Endothelial cell of umbilical vein (primary cell): Measurements from ENCODE around the gene CAPS. TPM values are rescaled to one million over a fixed set of nuclear protein-coding genes. Genes with fewer than 3 reads are reported as not detected.

Experiments
- BruUV-seq: library from RNA; stranded (reverse); fragments of 400-500 nt; replicated peaks from 2 replicates; lab custom pipeline; 2021; lab: Mats Ljungman, UMichigan
- CTCF ChIA-PET: fragments of 300-600, 350-600 bp; sonication (Branson Sonifier 250); formaldehyde crosslinking; loops from one replicate; lab custom pipeline; 2021; ENCODE audit warnings: antibody characterized with exemption, inconsistent platforms; lab: Charles Lee
- POLR2A ChIA-PET: fragments of 300-600, 350-600 bp; sonication (Branson Sonifier 250); formaldehyde crosslinking; loops from one replicate; lab custom pipeline; 2021; ENCODE audit warnings: antibody characterized with exemption, inconsistent platforms; lab: Charles Lee
- DNase-seq: peaks from one replicate; pipeline ENCODE4 v3.0.0-alpha.2; 2011; ENCODE audit warnings: low read depth, low spot score
- FAIRE-seq: peaks from 2 replicates; lab custom pipeline; 2011; peaks lifted over from hg19 to GRCh38; lab: Jason Lieb, UNC
- H2AFZ ChIP-seq: 2 replicates; pipeline ENCODE4 v1.6.0; 2012; ENCODE audit warnings: low read depth, low read length, control low read depth, inconsistent platforms
- H3K27ac ChIP-seq: 2 replicates; pipeline ENCODE4 v1.5.1; 2011; ENCODE audit warnings: low read depth, mild to moderate bottlenecking, control low read depth, low read length, moderate library complexity; ENCODE audit not compliant: insufficient read depth
- H3K27me3 ChIP-seq, 2 experiments: 2 replicates each; pipeline versions ENCODE4 v1.6.0 to v1.6.1; 2011; ENCODE audit warnings: low read length in 2 of 2, mixed read lengths in 1 of 2; ENCODE audit not compliant: control insufficient read depth in 2 of 2, insufficient read depth in 2 of 2
- H3K36me3 ChIP-seq, 2 experiments: 2 replicates in 1 of 2; 3 replicates in 1 of 2; pipeline ENCODE4 v1.5.1; 2011; ENCODE audit warnings: low read length in 2 of 2, mild to moderate bottlenecking in 1 of 2, moderate library complexity in 1 of 2; ENCODE audit not compliant: control insufficient read depth in 2 of 2, insufficient read depth in 2 of 2; ENCODE audit errors: extremely low read depth in 1 of 2
- H3K4me1 ChIP-seq: 3 replicates; pipeline ENCODE4 v1.5.1; 2011; ENCODE audit warnings: mild to moderate bottlenecking, low read length; ENCODE audit not compliant: control insufficient read depth, insufficient read depth; ENCODE audit errors: extremely low read depth
- H3K4me2 ChIP-seq: 2 replicates; pipeline ENCODE4 v1.6.1; 2011; ENCODE audit warnings: low read length, control low read depth, mixed read lengths; ENCODE audit not compliant: insufficient read depth
- H3K4me3 ChIP-seq, 3 experiments: fragments of 200-600 bp in 1 of 3; sonication (generic), shearing (Covaris generic) in 1 of 3; replicated peaks in 1 of 3; 2 replicates each; pipeline ENCODE4 v1.5.1; 2011 to 2016; ENCODE audit warnings: control low read depth in 3 of 3, low read length in 3 of 3, mild to moderate bottlenecking in 2 of 3, inconsistent platforms in 1 of 3, low read depth in 1 of 3, moderate library complexity in 1 of 3; ENCODE audit not compliant: insufficient read depth in 1 of 3
- H3K79me2 ChIP-seq: 2 replicates; pipeline ENCODE4 v1.6.0; 2012; ENCODE audit warnings: low read length, inconsistent platforms; ENCODE audit not compliant: control insufficient read depth, insufficient read depth
- H3K9ac ChIP-seq: replicated peaks from 2 replicates; pipeline ENCODE3; 2011; ENCODE audit warnings: low read length, control low read depth; ENCODE audit not compliant: insufficient read depth; ENCODE audit errors: extremely low read depth
- H3K9me1 ChIP-seq: replicated peaks from 3 replicates; pipeline ENCODE4 v1.6.0; 2011; ENCODE audit warnings: mild to moderate bottlenecking, low read length; ENCODE audit not compliant: control insufficient read depth, insufficient read depth; ENCODE audit errors: extremely low read depth
- H3K9me3 ChIP-seq: replicated peaks from 2 replicates; pipeline ENCODE4 v1.5.1; 2012; ENCODE audit warnings: low read length, inconsistent platforms; ENCODE audit not compliant: control insufficient read depth, insufficient read depth
- H4K20me1 ChIP-seq: replicated peaks from 2 replicates; pipeline ENCODE3; 2011; ENCODE audit warnings: mild to moderate bottlenecking, low read length; ENCODE audit not compliant: control insufficient read depth, insufficient read depth; ENCODE audit errors: extremely low read depth
- CTCF ChIP-seq, 2 donors: IDR thresholded peaks; 1 replicate in 1 of 2; 2 replicates in 1 of 2; pipeline ENCODE4 v1.5.1; 2011; ENCODE audit warnings: low read length in 2 of 2, mild to moderate bottlenecking in 2 of 2, moderate library complexity in 2 of 2, control low read depth in 1 of 2, inconsistent platforms in 1 of 2, low read depth in 1 of 2; ENCODE audit not compliant: insufficient read depth in 1 of 2; ENCODE audit errors: extremely low read depth in 1 of 2
- EZH2 ChIP-seq: IDR thresholded peaks from 2 replicates; pipeline ENCODE4 v1.6.1; 2012; ENCODE audit warnings: borderline replicate concordance, low read depth, mild to moderate bottlenecking, moderate library complexity, low read length, inconsistent platforms; ENCODE audit not compliant: severe bottlenecking
- FOS ChIP-seq: IDR thresholded peaks from 2 replicates; pipeline ENCODE4 v1.6.1; 2011; ENCODE audit warnings: mild to moderate bottlenecking, low read length, moderate library complexity, borderline replicate concordance; ENCODE audit not compliant: insufficient read depth
- GATA2 ChIP-seq: IDR thresholded peaks from 2 replicates; pipeline ENCODE4 v1.7.0; 2011; ENCODE audit warnings: low read depth, mild to moderate bottlenecking, moderate library complexity, mixed read lengths, low read length; ENCODE audit not compliant: insufficient read length, insufficient read depth
- JUN ChIP-seq: IDR thresholded peaks from 2 replicates; pipeline ENCODE4 v1.6.1; 2011; ENCODE audit warnings: borderline replicate concordance, low read depth; ENCODE audit not compliant: insufficient read length, insufficient read depth
- MYC ChIP-seq: IDR thresholded peaks from one replicate; pipeline ENCODE4 v1.6.1; 2011; ENCODE audit warnings: mild to moderate bottlenecking, low read depth, low read length
- POLR2A ChIP-seq: IDR thresholded peaks from 2 replicates; pipeline ENCODE4 v1.6.1; 2012; ENCODE audit warnings: low read depth, mild to moderate bottlenecking, control low read depth, low read length
- POLR2AphosphoS5 ChIP-seq: IDR thresholded peaks from 2 replicates; pipeline ENCODE4 v1.6.1; 2012; ENCODE audit warnings: low read depth, mild to moderate bottlenecking, control low read depth, low read length, moderate library complexity; ENCODE audit not compliant: insufficient read depth
- dilution Hi-C: fragments of 300-500 bp; cut with MboI; formaldehyde crosslinking; loops from one replicate; pipeline ENCODE4 v1.15.0; 2019; ENCODE audit warnings: low sequenced_read_pairs; ENCODE audit not compliant: extremely low pct_ligation_motif_present
- intact Hi-C: fragments of 100-400 bp; cut with micrococcal nuclease; formaldehyde crosslinking; loops from one replicate; pipeline ENCODE4 v1.10.0; 2022
- polyA plus RNA-seq, 4 experiments: library from polyadenylated mRNA; depleted of rRNA in 3 of 4; stranded (reverse) in 3 of 4; unstranded in 1 of 4; fragments of >200 nt; gene quantifications; 2 replicates each; pipeline versions ENCODE4 v1.2.1 to v1.2.3, GENCODE V29; 2011 to 2012; ENCODE audit warnings: missing spikeins in 1 of 4
- total RNA-seq: library from RNA; stranded (reverse); gene quantifications from 2 replicates; pipeline ENCODE4 v1.2.3, GENCODE V29; 2021
- TF ChIP-seq, protein P1 (sequence below): IDR thresholded peaks from 2 replicates; pipeline ENCODE4 v1.6.1; 2011; ENCODE audit not compliant: insufficient read depth, insufficient read length

Gene CAPS
- total and polyA plus RNA-seq, 2 donors (not counting 3 experiments of a cell fraction or from before 2014, with no cell fraction given), result 6.9 to 8.9 TPM

DNA sequence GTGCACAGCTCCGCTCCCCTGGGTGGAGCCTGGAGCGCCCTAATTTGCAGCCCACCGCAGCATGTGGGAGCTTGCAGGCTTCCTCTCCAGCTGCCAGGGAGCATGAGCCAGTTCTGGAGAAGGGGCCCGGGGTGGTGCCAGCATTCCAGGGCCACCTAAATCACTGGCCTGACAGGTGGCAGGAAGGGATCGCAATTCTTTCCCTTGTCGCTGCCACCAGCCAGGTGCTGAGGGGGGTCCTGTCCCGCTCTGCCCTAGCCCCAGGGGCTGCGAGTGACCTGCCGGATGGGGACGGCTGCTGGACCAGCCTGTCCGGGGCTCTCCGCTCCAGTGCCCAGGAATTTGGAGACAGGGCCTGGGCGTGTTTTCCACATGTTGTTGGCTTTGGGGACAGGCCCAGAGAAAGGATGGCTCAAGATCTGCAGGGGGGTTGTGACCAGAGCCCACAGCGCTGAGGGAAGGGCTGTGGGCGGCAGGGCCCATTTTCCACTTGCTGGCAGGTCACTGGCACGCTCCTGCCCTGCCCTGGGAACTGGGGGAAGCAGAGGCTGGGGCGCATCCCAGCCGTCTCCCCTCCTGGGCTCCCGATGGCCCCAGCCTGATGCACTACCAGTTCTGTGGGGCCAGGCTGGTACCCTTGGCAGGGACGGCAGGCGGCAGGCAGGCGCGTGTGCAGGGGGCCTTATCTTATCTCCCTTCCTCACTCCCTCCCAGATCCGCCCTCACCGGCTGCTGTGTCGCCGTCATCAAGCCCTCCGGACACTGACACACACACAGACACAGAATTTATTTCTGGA, 19.9 kb upstream of the CAPS start:
- DNase-seq (peak; percentile 51), FAIRE-seq (peak; percentile 82)
- CTCF ChIA-PET, result interaction anchor here (1.0 to 5.0 kb wide), 3 partner anchors 66 to 128 kb away, joined by 7 to 76 read pairs (median 7); partner anchors contain the start of gene NRTN
- Histone ChIP-seq H3K4me2 (no peak overlapping the region), H3K9me1 (no peaks in the 10 kb centered on the region), H3K9ac (no peak overlapping the region), H3K4me1 (peaks cover 19% of the 10 kb centered on the region), H3K27me3 (no peaks in the 10 kb centered on the region), H3K4me3 (no peak overlapping the region), H3K27ac (peak overlapping the region; percentile 20), H2AFZ (no peak overlapping the region), H4K20me1 (no peaks in the 10 kb centered on the region), H3K79me2 (peaks cover 5% of the 10 kb centered on the region), H3K9me3 (no peaks in the 10 kb centered on the region), H3K36me3 (peaks cover 0 to 12% of the 10 kb centered on the region in 2 experiments)
- POLR2A ChIA-PET, result no interaction called here
- no peak for TF ChIP-seq FOS
- TF ChIP-seq POLR2AphosphoS5, result peak; percentile 37
- TF ChIP-seq GATA2, result peak; percentile 85
- BruUV-seq, result no TSS peak
- intact Hi-C loops, result no loop called here
- dilution Hi-C loops, result no loop called here

GRCh38 chr19:5894704-5895349, 19.2 kb upstream of the CAPS start:
- no peak overlapping the region for H3K27ac ChIP-seq

More at GRCh38 chr19:5894704-5895349, 19.2 kb upstream of the CAPS start:
- Histone ChIP-seq H3K4me3 (no peak overlapping the region), H3K27me3 (no peaks in the 10 kb centered on the region), H3K9me3 (no peaks in the 10 kb centered on the region), H3K9ac (no peak overlapping the region), H3K4me2 (no peak overlapping the region), H3K36me3 (peaks cover 0 to 15% of the 10 kb centered on the region in 2 experiments), H3K9me1 (no peaks in the 10 kb centered on the region), H4K20me1 (no peaks in the 10 kb centered on the region), H3K79me2 (peaks cover 8% of the 10 kb centered on the region), H2AFZ (no peak overlapping the region), H3K4me1 (peaks cover 19% of the 10 kb centered on the region)
- ChIA-PET POLR2A (no interaction called here), CTCF (no interaction called here)
- TF ChIP-seq MYC (no peak), POLR2AphosphoS5 (no peak), JUN (no peak), EZH2 (no peak), CTCF (IDR thresholded peaks at IDR 0.05; ENCODE audit: extremely low read depth in 1 of 2, insufficient read depth in 1 of 2, low read depth in 1 of 2, low read length in 2 of 2) (no peak), POLR2A (no peak), FOS (no peak), GATA2 (no peak)
- TF ChIP-seq, protein P1, sequence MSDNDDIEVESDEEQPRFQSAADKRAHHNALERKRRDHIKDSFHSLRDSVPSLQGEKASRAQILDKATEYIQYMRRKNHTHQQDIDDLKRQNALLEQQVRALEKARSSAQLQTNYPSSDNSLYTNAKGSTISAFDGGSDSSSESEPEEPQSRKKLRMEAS, result no peak
- no peak for FAIRE-seq
- intact Hi-C loops (no loop called here), dilution Hi-C loops (no loop called here)
- no TSS peak for BruUV-seq
- no peak for DNase-seq
